BE2C (cell line): ENCODE results near the gene MINAR1.

ENCODE experiments used
- DNase-seq: peaks from one replicate; pipeline ENCODE4 v3.0.0-alpha.2; 2020
- H3K27me3 ChIP-seq: fragments of 250-450 bp; sonication (Bioruptor Pico); 2 replicates; pipeline ENCODE4 v1.5.1; 2020; ENCODE audit warnings: mild to moderate bottlenecking
- H3K36me3 ChIP-seq: fragments of 250-450 bp; sonication (Bioruptor Pico); 2 replicates; pipeline ENCODE4 v1.5.1; 2020; ENCODE audit warnings: mild to moderate bottlenecking
- H3K4me1 ChIP-seq: fragments of 250-450 bp; sonication (Bioruptor Pico); 2 replicates; pipeline ENCODE4 v1.5.1; 2020
- H3K4me3 ChIP-seq: 2 replicates; pipeline ENCODE4 v1.5.1; 2011; ENCODE audit warnings: low read depth, low read length
- H3K9me3 ChIP-seq: fragments of 250-450 bp; sonication (Bioruptor Pico); 2 replicates; pipeline ENCODE4 v1.5.1; 2020
- TF ChIP-seq, protein P1 (sequence below): IDR thresholded peaks from 2 replicates; pipeline ENCODE4 v1.5.1; 2012; ENCODE audit warnings: mild to moderate bottlenecking, low read depth, low read length

The MINAR1 gene

DNA sequence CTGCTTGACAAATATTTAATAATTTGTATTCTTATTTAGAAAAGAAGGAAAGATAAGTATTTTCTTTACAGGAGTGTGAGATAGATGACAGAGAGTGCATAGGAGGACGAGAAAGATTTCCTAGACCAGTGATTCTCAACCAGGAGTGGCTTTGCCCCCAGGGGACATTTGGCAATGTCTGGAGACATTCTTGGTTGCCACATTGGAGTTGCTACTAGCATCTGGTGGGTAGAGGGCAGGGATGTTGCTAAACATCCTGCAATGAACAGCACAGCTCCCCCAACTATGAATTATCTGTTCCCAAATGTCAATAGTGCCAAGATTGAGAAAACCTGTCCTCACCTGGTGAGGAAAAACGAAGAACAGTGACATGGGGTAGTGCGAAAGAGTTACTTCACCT lies 30.8 kb upstream of the MINAR1 start:
- TF ChIP-seq, protein P1, sequence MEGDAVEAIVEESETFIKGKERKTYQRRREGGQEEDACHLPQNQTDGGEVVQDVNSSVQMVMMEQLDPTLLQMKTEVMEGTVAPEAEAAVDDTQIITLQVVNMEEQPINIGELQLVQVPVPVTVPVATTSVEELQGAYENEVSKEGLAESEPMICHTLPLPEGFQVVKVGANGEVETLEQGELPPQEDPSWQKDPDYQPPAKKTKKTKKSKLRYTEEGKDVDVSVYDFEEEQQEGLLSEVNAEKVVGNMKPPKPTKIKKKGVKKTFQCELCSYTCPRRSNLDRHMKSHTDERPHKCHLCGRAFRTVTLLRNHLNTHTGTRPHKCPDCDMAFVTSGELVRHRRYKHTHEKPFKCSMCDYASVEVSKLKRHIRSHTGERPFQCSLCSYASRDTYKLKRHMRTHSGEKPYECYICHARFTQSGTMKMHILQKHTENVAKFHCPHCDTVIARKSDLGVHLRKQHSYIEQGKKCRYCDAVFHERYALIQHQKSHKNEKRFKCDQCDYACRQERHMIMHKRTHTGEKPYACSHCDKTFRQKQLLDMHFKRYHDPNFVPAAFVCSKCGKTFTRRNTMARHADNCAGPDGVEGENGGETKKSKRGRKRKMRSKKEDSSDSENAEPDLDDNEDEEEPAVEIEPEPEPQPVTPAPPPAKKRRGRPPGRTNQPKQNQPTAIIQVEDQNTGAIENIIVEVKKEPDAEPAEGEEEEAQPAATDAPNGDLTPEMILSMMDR = no peak
- Histone ChIP-seq H3K36me3 (no peaks in the 10 kb centered on the region), H3K27me3 (no peaks in the 10 kb centered on the region), H3K4me3 (no peak overlapping the region), H3K9me3 (no peaks in the 10 kb centered on the region), H3K4me1 (peaks cover 3% of the 10 kb centered on the region; the same call in 1 of the 2 replicates)
- no peak for DNase-seq

DNA sequence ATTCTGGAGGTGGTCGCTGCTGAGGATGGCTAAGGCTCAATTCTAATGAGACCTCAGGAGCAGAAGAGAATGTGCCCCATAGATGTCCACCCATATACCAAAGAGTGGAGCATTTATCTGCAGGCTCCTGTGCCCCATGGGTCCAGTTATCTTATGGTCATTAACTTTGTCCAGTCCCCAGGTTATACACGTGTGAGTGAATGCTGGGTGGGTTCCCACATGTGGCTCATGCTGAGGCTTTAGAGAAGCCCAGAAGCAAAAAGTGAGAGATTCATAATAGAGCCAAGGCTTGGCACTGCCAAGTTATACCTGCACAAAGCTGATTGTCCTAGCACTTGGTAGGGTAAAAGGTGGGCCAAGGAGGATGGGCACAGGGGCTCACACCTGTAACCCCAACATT lies 30.0 kb upstream of the MINAR1 start:
- H3K27me3 ChIP-seq = no peaks in the 10 kb centered on the region
- TF ChIP-seq, protein P1 = no peak
- H3K4me3 ChIP-seq = no peak overlapping the region
- H3K4me1 ChIP-seq = peaks cover under 1% of the 10 kb centered on the region; the same call in 1 of the 2 replicates
- no peaks in the 10 kb centered on the region for H3K9me3 ChIP-seq
- DNase-seq = no peak
- no peaks in the 10 kb centered on the region for H3K36me3 ChIP-seq

- Histone ChIP-seq H3K9me3 (no peaks in the 10 kb centered on the region), H3K4me1 (no peaks in the 10 kb centered on the region; the same call in 1 of the 2 replicates), H3K27me3 (no peaks in the 10 kb centered on the region), H3K4me3 (no peak overlapping the region), H3K36me3 (no peaks in the 10 kb centered on the region)
- no peak for DNase-seq
- TF ChIP-seq, protein P1 = no peak
These were observed 28.6 kb upstream of the MINAR1 start for GRCh38 chr15:79403501-79403900.

DNA sequence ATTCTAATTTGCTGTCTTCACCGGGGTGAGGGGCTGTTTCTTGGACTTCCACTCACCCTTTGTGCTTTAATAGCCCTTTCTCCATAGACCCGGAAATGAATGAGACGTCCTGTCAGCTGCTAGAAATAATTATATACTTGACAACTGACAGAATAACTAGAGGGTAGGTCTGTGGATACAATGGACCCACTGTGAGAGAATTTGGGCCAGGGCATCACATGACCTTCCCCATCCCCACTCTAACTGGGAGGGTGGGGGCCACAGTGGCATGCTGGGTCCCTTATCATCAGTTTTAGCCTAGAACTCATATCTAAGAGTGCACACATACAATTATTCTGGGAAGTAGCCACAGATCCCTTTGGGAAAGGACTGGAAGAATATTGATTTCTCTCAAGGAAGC lies 25.9 kb upstream of the MINAR1 start:
- Histone ChIP-seq H3K36me3 (no peaks in the 10 kb centered on the region), H3K4me3 (no peak overlapping the region), H3K4me1 (no peaks in the 10 kb centered on the region; the same call in 1 of the 2 replicates), H3K9me3 (no peaks in the 10 kb centered on the region), H3K27me3 (no peaks in the 10 kb centered on the region)
- DNase-seq = no peak
- TF ChIP-seq, protein P1 = no peak

GRCh38 chr15:79408041-79408440 lies 24.1 kb upstream of the MINAR1 start:
- H3K36me3 ChIP-seq = peaks cover 9% of the 10 kb centered on the region
- H3K27me3 ChIP-seq = no peaks in the 10 kb centered on the region
- H3K4me3 ChIP-seq = no peak overlapping the region
- H3K4me1 ChIP-seq = no peaks in the 10 kb centered on the region; the same call in 1 of the 2 replicates
- no peaks in the 10 kb centered on the region for H3K9me3 ChIP-seq
- no peak for DNase-seq
- TF ChIP-seq, protein P1 = no peak

- Histone ChIP-seq H3K27me3 (no peaks in the 10 kb centered on the region), H3K4me3 (no peak overlapping the region), H3K4me1 (no peaks in the 10 kb centered on the region; the same call in 1 of the 2 replicates), H3K36me3 (peaks cover 13% of the 10 kb centered on the region), H3K9me3 (no peaks in the 10 kb centered on the region)
- no peak for DNase-seq
- TF ChIP-seq, protein P1 = no peak
These were observed 21.9 kb upstream of the MINAR1 start for GRCh38 chr15:79410237-79410636.
